ENCODE results near the gene COX5A. TPM values are rescaled to one million over a fixed set of nuclear protein-coding genes. Genes with fewer than 3 reads are reported as not detected.

The COX5A gene
- total RNA-seq, 1 donor from 2014 or later, result 172 TPM

DNA sequence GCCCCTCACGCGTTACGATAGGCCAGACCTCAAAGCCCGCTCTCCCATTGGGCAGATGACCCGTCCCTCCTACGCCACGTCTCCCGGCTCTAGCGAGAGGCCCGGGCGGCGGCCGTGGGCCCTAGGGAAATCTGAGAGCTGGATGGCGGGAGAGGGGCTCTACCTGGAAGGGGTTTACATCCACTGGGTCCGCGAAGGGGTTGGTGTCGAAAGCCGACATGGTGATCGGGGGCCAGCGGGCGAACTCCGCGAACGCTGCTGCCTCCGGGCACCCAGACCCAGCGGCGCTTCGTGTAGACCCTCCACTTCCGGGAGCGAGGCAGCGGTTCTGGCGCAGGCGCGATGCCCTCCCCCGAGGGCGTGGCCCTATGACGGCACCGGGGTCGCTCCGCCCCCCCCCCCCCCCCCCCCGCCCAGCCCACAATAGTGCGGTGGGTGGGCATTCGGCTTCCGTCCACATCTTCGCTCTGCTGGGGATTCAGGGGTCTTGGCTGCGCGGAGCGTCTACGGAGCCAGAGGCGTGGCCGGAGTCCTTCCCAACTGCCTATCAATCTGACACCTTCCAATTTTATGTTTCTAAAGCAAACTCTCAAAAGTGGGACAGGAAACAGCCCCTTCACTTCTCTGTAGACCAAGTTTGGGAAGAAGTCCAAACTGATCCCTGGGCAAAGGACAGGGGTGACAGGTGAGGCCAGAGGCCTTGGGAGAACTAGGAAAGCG is 64.7 kb downstream of the COX5A start, which contains the start of gene SCAMP2:
Gene SCAMP2 (minus strand): TSS at position 330 of the 720 bp plus-strand sequence. CDS start 110 bp downstream, at position 220.
- DNase-seq (ENCODE audit: low spot score), result peak; percentile 93

DNA sequence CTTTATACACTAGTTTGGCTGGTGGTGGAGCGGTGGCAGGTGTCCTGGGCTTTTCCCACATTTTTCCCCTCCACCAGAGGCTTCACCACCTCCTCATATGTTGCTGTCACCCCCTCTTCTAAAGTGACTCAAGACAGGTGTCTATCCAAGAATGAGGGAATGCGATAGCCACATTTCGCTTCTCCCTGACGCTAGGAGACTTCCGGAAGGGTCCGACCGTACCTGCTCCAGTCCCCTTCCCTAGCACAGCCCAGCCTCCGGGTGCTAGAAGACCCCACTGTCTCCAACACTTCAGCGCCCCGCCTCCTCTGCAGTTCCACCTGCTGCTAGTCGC is 65.2 kb downstream of the COX5A start:
- DNase-seq (ENCODE audit: low spot score), result no peak

- no peak for DNase-seq (ENCODE audit: low spot score)
Observed at GRCh38 chr15:74870436-74871215, 67.2 kb downstream of the COX5A start.

Other genes with a start within 250 kb of the COX5A start
- 40.4 TPM for gene EDC3, start 242.0 kb downstream of the COX5A start, total RNA-seq
- gene CYP1A1, start 212.5 kb downstream of the COX5A start, total RNA-seq, result not detected
- gene CYP1A2, start 189.2 kb downstream of the COX5A start, total RNA-seq, result not detected
- 61.6 TPM for gene CSK, start 156.0 kb downstream of the COX5A start, total RNA-seq
- gene LMAN1L, start 125.2 kb downstream of the COX5A start, total RNA-seq, result not detected
- not detected for gene CPLX3, start 111.4 kb downstream of the COX5A start, total RNA-seq
- gene ULK3, start 94.9 kb downstream of the COX5A start, total RNA-seq, result 54.8 TPM
- gene SCAMP2, start 64.7 kb downstream of the COX5A start, total RNA-seq, result 96.3 TPM
- 50.8 TPM for gene MPI, start 48.0 kb downstream of the COX5A start, total RNA-seq
- 171 TPM for gene FAM219B, start 31.2 kb downstream of the COX5A start, total RNA-seq
- 7.3 TPM for gene RPP25, start 18.7 kb upstream of the COX5A start, total RNA-seq
- 21.0 TPM for gene SCAMP5, start 57.5 kb upstream of the COX5A start, total RNA-seq
- gene PPCDC, start 85.5 kb upstream of the COX5A start, total RNA-seq, result 23.4 TPM